Measurements from ENCODE around the gene FLNB.
"Not testable (repeated sequence)": the region's sequence is repeated elsewhere in the genome, so short reads cannot be mapped to it uniquely, and the experiment has no call there.

FLNB gene

DNA sequence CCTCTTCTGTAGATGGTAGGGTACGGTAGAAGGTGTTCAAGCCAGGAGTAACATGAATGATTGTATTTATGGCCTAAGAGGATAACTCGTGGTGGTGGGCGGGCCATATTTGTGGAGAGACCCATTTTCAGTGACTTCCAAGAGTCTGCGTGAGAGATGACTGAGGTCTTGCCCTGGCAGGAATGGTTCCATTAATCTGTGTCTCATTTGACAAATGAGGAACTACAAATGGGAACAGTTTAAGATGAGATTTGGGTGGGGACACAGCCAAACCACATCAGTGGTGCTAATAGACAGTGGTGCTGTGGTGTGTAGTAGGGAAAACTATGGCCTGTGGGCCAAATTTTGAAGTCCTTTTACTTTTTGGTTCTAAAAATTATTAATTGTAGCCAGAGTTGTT, 47.1 kb downstream of the FLNB start:
- no peak for DNase-seq

DNA sequence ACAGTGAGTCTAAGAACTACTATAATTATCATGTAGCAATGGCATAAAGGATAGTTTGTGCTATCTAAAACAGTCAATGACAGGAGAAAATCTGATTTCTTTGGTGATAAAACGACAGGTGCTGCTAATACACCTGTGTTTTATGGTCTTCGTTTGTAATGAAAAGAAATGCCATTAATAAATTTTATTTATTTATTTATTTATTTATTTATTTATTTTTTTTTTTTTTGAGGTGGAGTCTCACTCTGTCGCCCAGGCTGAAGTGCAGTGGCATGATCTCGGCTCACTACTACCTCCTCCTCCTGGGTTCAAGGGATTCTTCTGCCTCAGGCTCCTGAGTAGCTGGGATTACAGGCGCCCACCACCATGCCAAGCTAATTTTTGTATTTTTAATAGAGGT, 47.7 kb downstream of the FLNB start:
- DNase-seq = not testable (repeated sequence)

GRCh38 chr3:58058361-58059263, 50.4 kb downstream of the FLNB start:
- DNase-seq = no peak

DNA sequence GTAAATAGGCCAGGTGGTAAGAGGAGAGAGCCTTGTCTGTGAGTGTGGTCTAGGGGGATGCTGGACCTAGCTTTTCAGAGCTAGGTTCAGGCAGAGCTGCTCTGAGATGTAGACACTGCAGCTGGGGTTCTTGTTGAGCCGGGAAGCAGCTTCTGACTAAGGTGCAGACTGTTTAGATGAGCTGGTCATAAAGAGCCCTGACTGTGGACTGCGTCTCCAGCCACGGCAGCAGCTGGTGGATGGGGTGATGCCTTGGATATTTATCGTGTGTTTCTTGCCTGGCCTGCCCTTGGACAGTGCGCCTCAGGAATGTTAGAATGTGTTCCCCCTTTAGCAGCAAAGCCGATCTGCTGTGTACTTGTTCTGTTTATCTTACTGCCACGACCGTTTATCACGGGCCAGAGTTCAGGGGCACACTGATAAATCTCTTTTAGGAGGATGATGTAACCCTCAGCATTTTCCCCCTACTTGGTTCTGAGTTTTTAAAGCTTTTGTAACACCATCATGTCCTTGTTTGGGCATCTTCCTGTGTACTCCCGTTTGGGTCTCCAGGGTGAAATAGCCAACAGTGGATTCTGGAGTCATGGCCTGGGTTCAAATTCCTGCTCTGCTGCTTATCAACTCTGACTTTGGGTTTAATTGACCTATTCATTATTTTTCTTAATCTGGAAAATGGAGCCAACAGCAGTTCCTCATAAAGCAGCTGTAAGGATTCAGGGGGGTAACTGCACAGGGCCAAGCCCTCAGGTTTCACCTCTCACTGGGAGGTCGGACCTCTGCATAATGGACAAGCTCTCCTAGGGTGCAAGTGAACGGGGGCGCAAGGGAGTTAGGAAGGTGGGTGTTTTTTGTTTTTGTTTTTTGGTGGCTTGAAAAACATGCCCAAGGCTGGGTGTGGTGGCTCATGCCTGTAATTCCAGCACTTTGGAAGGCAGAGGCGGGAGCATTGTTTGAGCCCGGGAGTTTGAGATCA, 51.4 kb downstream of the FLNB start:
- DNase-seq = no peak

DNA sequence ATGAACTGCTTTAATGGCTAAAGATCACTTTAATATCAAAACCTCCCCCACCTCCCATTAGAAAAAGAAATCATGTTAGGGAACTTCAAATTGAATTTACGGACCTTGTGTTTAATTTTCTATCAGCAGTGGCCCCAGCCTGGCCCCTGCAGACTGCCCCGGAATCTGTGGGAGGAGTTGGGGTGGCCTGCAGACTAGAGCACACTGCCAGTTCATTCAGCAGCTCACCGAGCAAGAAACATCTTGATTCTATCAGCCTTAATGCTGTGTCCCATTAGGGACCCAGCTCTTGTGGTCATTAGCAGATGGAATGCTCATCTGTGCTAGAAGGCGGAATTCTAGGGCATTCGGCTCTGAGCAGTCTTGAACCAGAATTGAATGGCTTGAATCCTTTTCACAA, 54.2 kb downstream of the FLNB start:
- DNase-seq = no peak

GRCh38 chr3:58063022-58063815, 55.0 kb downstream of the FLNB start:
- no peak for DNase-seq

DNA sequence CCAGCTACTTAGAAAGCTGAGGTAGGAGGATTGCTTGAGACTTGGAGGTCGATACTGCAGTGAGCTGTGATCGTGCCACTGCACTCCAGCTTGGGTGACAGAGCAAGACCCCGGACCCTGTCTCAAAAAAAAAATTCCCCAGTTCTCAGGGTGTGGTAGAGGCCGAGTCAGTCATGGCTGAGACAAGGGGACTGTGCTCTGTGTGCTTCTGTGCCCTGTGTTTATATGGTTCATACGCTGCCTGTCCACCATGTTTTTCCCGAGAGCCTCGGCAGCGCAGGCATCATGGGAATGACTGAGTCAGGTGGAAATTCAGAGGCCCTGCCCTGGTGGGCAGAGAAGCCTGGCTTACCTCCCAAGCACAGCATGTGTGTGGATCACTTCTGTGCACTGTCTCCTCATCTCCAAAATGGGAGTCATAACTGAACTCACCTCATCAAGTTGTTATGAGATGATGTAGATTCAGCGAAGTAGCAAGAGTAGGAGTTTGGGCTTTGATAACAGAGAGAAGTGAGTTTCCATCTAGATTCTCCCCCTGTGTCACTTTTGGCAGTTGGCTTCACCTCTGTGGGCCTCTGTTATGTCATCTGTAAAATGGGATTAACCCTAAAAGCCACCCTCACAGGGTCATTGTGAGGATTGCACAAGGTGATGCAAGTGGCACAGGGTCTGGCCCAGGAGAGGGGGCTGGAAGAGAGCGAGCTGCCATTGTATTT, 56.9 kb downstream of the FLNB start:
- no peak for DNase-seq

DNA sequence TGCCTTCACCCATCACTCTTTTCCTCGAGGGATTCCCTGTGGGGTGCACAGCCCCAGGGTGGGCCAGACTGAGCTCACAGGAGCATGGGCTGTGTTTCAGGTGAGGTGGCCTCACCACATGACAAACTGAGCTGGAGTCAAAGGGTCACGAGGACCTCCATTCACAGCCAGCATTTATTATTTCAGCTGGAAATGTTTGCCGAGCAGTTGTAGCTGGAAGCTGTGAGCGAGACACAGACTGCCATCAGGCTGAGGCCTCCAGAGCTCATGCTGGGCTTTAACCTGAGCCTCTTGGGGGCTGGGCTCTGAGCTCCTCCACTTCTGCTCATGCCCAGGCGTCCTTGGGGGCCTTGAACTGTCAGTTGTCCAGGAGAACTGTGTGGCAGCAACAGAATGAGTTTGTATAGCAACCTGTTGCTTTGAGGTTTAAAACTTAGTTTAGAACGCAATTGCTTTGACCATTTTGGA, 57.5 kb downstream of the FLNB start:
- DNase-seq = no peak

- DNase-seq = no peak
These were observed 58.6 kb downstream of the FLNB start for GRCh38 chr3:58066842-58067241.

GRCh38 chr3:58068122-58068809, 60.0 kb downstream of the FLNB start:
- DNase-seq = no peak

DNA sequence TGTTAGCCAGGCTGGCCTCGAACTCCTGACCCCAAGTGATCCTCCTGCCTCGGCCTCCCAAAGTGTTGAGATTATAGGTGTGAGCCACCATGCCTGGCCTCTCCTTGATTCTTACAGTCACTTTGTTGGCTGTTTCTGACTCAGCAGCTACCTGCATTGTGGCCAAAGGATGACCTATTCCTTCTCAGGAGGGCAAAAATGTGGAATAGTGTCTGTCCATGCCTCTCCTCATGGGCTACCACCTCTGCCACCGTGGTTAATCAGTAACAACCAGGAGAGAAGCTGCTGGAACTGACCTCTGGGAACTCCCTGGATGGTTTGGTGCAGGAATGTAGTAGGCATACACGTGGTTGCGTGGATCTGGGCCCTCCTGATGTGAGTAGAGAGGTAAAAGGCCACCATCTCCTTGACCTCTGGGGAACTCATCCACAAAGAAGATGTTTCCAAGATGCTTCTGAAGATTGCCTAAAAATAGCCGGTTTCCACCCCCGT, 63.3 kb downstream of the FLNB start:
- no peak for DNase-seq

DNA sequence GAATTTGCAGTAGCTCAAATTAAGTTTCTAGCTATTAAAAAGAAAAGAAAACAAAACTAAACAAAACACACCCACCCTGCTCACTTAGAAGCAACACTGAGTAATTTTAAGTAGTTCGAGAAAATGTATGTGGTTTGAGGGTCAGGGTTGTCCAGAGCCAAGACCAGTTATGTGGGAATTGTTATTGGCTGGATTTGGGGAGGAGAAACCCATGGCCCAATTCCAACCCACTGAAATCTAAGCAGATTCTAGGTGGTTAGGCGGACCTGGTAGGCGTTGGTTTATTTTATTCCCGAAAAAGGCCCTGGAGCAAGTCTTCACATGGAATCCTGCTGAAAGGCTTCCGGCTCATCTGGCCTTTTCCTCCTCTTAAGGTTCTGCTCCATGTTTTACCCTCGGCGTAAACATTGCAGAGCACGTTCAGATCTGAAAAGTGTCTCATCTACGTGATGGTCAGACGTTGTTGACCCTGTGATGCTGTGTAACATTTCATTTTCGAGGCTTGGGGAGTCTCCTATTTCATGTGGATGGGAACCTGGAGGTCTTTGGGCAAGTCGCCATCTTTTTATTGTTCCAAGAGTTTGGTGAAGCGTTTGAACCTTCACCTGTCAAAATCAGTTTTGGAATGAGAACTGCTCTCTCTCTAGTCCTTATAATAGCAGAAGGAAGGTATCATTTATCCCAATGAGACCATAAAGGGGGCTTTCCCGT, 64.0 kb downstream of the FLNB start:
- no peak for DNase-seq

DNA sequence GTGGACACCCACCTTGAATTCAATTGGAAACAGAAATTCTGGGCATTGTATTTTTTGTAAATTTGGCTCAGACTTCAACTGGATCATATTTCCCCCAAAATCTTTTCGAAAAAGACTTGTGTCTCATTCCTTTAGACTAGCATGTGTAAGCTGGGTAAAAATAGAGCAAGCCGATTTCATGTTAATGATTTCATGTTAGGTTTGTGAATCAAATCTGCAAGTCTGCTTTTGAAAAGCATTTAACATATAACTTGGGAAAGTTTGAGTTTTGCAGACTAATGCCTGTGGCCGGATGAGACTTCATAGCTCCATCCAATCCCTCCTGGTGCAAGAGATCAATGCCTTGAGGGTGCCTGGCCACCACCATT, 64.5 kb downstream of the FLNB start:
- no peak for DNase-seq

DNA sequence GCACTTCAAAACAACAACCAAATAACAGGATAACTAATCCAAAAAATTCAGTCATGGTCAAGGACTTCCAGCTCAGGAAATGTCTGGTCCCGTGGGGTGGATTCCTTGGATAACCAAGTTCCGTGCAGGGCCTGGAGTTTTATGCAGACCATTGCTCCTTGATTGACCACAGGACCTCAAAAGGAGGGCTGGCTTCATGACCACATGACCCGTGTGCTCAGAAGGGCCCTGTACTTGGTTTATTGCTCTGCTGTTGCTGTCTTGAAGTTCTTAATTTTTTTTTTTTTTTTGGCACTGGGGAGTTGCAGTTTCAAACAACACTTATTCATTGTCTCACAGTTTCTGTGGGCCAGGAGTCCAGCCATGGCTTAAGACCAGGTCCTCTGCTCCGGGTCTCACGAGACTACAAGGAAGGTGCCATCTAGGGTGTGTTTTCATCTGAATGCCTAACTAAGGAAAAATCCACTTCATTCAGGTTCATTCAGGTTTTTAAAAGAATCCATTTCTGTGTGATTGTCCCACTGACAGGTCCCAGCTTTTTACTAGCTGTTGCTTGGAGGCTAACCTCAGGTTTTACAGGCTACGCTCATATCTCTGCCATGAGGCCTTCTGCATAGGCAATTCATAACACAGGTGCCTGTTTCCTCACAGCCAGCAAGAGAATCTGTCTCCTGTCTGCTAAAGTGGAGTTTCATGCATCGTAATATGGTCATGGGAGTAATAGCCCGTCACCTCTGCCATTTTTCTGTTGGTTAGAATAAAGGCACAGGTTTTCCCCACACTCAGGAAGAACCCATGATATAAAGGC, 65.3 kb downstream of the FLNB start:
- DNase-seq = no peak

DNA sequence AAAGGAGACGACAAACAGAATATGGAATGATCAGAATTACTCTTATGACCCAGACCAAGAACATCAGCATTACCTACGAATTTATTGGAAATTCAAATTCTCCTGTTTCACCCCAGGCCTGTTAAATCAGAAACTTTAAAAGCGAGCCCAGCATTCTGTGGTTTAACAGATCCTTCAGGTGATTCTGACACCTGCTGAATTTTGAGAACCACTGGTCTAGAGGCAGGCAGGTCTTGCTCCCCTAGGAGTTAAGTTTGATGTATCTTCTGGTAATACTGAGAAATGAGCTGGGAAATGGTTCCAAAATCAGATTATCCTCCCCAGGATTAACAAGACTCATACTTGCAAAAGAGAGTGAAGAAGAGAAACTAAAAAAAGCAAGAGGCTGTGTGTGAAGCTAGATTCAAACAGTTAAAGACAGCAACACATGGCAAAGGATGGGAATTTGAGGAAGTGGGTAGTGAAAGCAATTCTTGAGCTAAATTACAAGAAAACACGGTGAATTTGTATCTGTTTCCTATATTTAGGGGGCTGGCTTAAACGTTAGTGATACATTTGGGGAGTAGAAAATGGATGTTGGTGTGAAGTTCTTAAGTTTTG, 66.0 kb downstream of the FLNB start:
- no peak for DNase-seq

- DNase-seq = peak; percentile 39
These were observed 66.8 kb downstream of the FLNB start for GRCh38 chr3:58074997-58075396.

GRCh38 chr3:58077596-58078285, 69.5 kb downstream of the FLNB start:
- no peak for DNase-seq

DNA sequence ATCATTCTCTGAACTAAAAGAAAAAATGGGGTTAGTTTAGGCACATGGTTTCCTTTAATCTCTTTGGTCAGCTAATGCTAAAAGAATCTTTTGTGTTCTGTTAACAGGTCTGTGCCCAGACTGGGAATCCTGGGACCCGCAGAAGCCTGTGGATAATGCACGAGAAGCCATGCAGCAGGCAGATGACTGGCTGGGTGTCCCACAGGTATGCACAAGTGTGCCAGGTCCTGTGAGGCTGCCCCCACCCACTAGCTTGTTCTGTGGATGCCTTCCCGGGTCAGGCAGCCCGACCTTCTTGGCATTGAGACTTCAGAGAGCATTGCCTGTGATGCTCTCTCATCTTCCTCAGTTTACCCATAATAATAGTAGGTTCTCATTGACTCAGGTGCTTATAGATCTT, 70.4 kb downstream of the FLNB start:
- no peak for DNase-seq

- no peak for DNase-seq
These were observed 71.6 kb downstream of the FLNB start for GRCh38 chr3:58079773-58080172.
